ENCODE data around the gene CDHR1.

DNA sequence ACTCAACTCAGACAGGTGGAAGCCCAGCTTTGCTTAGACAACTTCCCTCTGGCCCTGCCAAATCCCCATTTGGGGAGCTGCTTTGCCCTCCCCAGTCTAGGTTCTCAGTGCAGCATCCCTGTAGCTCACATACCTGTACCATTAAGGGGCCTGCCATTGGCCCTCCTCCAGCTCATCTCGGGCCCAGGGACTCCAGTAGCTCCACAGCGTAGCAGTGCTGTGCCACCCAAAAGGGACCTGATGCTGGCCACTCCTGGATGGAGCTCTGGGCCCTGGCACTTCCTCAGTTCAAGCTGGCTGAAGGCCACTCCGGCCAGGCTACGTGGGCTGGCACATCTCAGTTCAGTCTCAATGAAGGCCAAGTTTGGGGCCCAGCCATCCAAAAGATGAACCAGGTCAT lies 39.6 kb downstream of the CDHR1 start:
- TF ChIP-seq, protein P1, sequence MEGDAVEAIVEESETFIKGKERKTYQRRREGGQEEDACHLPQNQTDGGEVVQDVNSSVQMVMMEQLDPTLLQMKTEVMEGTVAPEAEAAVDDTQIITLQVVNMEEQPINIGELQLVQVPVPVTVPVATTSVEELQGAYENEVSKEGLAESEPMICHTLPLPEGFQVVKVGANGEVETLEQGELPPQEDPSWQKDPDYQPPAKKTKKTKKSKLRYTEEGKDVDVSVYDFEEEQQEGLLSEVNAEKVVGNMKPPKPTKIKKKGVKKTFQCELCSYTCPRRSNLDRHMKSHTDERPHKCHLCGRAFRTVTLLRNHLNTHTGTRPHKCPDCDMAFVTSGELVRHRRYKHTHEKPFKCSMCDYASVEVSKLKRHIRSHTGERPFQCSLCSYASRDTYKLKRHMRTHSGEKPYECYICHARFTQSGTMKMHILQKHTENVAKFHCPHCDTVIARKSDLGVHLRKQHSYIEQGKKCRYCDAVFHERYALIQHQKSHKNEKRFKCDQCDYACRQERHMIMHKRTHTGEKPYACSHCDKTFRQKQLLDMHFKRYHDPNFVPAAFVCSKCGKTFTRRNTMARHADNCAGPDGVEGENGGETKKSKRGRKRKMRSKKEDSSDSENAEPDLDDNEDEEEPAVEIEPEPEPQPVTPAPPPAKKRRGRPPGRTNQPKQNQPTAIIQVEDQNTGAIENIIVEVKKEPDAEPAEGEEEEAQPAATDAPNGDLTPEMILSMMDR (conservative IDR thresholded peaks at IDR 0.05) = no peak
- no peak for TF ChIP-seq ZFX (IDR thresholded peaks at IDR 0.05)
